Hematopoietic multipotent progenitor cell treated with erythropoietin and hydrocortisone succinate and interleukin-3 and kit ligand, for 6 days (in vitro differentiated cells): Measurements from ENCODE around the gene EPHB4.

Experiments used
- DNase-seq: peaks from one replicate; pipeline ENCODE4 v3.0.0-alpha.2; 2015

Gene EPHB4

DNA sequence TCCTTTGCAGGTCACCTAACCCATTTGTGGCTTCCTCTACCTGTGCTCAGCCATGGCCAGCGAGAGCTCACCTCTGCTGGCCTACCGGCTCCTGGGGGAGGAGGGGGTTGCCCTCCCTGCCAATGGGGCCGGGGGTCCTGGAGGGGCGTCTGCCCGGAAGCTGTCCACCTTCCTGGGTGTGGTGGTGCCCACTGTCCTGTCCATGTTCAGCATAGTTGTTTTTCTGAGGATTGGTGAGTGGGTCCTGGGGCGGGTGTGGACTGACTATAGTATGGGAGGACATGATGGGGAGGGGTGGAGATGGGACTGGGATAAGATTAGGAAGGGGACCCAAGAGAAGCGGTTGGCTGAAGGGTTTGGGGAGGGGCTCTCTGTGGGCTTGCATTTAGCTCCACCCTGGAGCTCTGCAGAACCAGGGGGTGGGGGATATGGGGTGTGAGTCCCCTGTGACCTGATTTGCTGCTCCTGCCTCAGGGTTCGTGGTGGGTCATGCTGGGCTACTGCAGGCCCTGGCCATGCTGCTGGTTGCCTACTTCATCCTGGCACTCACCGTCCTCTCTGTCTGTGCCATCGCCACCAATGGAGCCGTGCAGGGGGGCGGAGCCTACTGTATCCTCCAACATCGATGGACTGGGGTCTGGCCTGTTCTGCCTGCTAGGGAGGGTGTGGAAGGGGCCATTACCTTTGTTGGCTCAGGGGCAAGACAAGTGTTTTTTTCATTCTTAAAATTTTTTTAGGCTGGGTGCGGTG, 27.0 kb upstream of the EPHB4 start:
- DNase-seq, result no peak

DNA sequence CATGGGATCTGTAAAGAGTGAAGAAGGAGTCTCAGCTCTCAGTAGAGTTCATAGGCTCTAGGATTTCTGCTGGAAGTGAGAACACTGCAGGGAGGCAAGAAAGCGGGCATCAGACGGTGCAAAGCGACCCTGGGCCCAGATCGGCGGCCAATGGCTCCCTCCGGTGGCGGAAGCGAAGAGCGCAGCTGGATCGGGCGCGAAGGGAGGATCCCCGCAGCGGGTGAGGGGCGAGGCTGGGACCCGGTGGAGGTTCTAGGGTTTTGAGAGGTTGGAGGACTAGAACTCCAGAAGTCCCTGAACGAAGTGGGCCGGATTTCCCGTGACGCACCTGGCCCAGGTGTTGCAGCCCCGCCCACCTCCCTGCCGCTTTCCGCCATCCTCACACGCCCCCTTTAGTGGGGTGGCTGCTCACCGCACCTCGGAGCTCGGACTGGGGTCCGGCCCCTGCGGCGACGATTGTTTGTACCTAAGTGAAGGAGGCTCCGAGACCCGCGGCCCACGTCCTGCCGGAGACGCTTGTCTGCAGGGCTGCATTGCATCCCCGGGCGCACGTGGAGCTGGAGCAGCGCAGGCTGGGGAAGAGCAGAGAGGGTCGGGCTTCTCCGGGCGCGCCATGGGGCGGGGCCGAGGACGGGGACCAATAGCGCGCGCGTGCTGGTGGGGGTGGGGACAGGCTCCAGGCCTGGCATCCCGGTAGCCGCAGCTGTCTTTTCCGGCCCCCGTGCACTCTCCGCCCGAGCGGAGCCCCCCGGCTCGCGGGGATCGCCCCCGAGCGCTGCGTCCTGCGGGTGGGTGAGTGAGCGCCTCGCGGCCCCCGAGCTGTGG, 24.9 kb upstream of the EPHB4 start, which contains the start of gene SLC12A9:
Gene SLC12A9 (plus strand): TSS at position 666 of the 825 bp plus-strand sequence. CDS start 1,485 bp downstream, outside the sequence.
- peak; percentile 96 for DNase-seq

DNA sequence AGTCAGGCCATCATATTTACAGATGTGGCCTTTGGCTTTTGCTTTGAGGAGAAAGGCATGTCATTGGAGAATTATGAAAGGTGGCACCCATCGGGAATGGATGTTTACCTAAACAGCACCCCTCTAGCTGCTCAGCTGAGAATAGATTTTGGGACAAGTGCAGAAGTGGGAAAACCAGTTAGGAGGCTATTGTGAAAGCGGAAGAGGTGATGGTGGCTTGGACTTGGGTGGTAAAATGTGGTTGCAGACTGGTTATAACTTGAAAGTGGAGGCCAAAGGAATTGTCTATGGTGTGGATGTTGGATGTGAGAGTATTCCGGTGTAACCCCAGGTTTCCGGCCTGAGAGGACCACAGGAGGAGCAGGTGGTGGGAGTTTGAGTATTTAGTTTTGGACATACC, 20.0 kb upstream of the EPHB4 start:
- DNase-seq, result no peak

DNA sequence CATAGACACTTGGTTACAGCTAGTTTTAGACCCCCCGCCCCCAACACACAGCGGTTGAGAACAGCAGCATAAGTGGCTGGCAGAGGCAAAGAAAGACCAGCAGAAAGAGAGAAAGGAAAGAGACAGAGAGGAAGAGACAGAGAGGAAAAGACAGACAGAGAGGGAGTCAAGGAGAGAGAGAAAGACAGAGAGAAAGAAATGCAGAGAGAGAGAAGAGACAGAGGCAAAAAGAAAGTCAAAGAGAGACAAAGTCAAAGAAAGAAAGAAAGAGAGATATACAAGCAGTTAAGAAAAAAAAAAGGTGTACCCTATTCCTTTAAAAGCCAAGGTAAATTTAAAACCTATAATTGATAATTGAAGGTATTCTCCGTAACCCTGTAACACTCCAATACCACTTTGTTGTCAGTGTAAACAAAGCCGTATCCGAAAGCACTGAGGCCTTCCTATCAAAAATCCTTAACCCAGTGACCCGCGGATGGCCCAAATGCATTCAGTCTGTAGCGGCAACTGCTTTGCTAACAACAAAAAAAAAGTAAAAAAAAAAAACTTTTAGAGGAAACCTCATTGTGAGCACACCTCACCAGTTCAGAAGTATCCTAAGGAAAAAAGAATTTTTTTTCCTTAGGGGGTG, 13.3 kb upstream of the EPHB4 start:
- DNase-seq, result no peak

- no peak for DNase-seq
These were observed 12.0 kb upstream of the EPHB4 start for GRCh38 chr7:100839361-100839760.

GRCh38 chr7:100837099-100837836, 9.9 kb upstream of the EPHB4 start:
- peak; percentile 96 for DNase-seq

DNA sequence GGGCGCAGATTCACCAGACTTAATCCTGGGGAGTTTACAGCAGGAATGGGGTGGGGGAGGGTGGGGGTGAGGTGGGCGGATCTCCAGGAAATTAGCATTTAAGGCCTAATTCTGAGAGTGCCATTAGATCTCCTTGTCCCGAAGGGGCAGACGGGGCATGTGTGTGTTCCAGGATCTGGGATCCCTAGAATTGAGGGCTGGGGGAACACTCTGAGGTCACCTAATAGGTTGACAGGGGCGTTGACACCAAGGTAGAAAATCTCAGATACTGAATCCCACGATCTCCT, 9.4 kb upstream of the EPHB4 start:
- DNase-seq, result no peak

DNA sequence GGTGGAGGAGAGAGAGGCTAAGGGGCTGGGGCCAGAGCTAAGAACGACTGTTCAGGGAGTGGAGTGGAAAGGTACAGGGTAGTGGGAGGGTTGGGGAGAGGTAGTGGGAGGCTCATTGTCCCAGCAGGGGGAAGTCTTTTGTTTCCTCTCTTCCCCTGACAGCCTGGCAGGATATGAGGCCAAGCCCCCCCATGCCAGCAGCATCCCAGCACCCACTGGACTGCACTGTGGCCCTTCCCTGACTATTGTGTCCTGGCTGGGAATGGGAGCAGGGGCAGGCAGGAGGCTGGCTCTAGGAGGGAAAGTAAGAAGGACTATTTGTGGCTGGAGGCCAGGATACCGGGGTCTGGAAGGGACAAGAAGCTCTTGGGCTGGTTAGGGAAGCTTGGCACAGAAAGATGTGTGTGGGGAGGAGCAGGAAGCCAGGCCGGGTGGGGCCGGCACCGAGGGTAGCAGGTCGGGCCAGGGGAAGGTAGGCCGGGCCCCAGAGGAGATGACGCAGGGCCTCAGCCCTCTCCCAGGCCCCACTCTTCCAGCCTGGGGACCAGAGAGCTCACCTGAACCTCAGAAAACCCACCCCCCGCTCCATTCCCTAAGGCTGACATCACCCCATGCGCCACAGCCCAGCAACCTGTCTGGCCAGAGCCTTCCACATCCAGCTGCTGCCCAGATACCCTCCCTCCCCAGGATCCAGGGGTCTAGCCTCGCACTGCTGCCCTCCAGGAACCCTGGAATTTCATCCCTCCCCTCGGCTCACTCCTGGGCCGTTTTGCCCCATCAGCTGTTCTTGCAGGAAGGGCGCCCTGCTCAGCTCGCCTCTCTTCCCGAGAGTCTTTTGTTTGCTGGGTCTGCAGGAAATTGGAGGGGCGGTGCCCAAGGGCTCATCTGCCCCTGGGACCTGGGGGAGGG, 8.8 kb upstream of the EPHB4 start:
- DNase-seq, result peak; percentile 42

GRCh38 chr7:100832281-100832633, 4.9 kb upstream of the EPHB4 start:
- no peak for DNase-seq

GRCh38 chr7:100830396-100830795, 3.1 kb upstream of the EPHB4 start:
- DNase-seq, result no peak

- peak; percentile 95 for DNase-seq
These were observed 1.9 kb upstream of the EPHB4 start for GRCh38 chr7:100829150-100829716.

DNA sequence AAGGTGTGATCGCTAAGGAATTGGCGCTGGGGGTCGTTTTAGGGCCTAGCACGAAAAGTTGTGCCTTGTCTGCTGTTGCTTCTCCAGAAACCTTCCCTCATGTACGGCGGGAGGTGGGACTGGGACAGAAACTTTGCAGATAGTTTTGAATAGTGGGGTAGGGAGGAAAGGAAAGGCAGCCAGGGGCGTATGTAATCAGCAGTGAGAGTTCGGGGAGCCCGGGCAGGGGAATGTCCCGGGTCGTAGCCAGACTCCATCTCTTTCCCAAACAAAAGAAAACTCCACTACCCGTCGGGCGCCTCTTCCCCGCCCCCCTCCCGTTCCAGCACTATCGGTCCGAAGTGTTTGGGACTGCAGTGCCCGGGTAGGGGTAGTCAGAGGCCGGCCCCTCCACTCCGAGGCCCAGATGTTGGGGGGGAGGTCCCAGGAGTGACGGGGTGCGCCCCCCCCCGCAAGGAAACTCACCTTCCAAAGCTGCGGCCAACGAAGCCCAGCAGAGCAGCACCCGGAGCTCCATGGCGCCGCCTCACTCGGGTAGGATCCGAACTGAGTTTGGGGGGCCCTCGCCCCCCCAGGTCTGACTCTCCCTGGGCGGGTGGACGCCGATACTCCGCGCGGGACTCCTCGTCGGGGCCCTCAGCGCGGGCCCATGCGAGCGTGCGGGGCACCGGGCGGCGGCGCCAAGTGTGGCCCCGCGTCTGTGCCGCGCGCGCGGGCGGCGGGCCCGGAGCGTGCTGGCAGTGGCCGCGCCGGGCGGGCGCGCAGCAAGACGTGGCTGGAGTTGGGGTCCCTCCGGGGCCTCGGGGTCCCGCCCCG, 601 bp downstream of the EPHB4 start:
- DNase-seq, result peak; percentile 37

DNA sequence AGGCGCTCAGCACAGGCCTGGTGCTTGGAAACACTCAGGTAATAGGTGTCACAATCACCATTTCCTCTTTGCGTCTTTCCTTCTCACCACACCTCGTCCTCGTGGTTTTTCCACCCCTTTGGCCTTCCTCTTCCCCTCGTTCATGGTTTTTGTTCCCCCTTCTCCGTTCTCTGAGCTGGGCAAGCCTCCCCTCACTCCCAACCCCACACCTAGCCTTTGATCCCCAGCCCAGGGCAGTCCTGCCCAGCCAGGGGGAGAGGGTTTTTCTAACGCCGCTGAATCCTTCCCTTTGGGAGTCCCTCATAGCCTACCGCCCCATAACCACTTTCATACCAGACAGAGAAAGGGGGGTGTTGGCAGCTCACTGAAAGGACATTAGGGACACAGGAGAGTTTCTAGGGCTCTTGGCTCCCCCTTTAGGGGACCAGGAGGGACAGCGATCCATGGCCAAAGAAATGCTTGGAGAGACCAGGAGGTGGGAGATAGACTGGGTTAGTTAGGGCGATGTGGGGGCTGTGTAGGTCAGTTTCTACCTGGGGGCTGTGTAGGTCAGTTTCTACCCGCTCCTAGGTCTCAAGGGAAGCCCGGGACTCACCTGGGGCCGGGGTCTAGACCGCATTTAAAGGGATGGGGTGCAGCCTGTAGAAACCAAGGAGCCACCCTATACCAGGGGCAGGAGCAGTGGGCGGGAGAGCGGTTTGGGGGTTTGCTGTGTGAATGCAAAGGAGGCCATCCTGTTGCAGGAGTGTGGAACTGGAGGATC, 1.4 kb downstream of the EPHB4 start:
- DNase-seq, result peak; percentile 85

DNA sequence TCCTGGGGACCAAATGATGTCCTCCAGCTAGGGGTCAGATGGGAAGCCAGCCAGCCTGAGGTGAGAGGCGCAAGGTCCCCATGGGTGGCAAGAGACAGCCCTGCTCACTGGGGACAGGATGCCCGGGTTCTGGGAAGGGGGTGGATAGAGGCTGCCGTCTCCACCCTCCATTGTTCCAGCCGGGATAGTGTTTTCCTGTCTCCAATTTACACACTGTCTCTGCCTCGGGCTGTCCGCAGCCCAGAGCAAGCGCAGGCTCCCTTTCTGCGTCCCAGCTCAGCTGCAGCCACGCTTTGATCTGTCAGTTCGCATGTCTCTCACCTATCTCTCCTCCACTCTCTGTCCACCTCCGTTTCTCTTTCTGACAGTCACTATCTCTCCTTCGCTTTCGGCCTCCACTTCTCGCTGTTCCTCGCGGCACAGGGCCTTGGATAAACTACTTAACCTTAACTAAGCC, 2.1 kb downstream of the EPHB4 start:
- DNase-seq, result no peak

- no peak for DNase-seq
These were observed 2.7 kb downstream of the EPHB4 start for GRCh38 chr7:100824499-100825214.

DNA sequence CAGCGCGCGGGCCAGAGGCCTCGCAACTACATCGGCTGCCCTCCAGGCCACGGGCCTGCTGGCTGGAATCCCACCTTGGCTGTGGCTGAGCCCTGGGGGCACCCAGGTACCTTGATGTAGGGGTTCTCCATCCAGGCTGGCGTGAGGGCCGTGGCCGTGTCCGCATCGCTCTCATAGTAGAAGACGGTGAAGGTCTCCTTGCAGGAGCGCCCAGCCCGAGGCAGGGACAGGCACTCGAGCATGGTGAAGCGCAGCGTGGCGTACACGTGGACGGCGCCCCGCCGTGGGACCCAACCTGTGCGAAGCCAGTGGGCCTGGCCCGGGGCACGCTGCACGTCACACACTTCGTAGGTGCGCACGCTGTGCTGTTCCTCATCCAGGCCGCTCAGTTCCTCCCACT, 3.8 kb downstream of the EPHB4 start:
- DNase-seq, result no peak

GRCh38 chr7:100823140-100823525, 4.2 kb downstream of the EPHB4 start:
- no peak for DNase-seq

DNA sequence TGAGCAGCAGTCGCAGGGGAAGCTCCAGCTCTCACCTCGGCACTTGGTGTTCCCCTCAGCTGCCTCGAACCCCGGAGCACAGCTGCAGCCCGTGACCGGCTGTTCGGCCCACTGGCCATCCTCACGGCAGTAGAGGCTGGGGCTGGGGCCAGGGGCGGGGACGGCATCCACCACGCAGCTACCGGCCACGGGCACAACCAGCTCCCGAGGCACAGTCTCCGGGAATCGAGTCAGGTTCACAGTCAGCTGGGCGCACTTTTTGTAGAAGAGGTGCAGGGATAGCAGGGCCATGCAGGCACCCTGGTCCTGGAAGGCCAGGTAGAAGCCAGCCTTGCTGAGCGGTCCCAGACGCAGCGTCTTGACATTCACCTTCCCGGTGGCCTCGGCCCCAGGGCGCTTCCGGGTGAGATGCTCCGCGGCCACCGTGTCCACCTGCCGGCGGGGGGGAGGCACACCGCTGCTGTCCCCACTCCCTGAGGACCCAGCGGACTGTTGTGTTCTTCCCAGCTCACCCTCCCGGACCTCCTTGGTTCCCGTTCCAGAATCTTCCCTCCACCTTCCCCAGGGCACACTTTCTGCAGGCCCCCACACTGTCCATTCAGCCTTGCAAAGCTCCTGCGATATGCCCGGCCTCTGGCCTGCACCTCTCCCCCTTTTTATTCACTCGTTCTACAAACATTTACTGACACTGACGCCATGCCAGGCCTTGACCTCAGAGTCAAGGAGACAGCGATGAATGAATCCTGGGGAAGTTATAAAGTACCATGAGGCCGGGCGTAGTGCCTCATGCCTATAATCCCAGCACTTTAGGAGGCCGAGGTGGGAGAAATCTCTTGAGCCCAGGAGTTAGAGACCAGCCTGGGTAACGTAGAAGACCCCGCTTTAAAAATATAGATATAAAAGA, 4.8 kb downstream of the EPHB4 start:
- no peak for DNase-seq
